DND-41 (cell line): ENCODE data around the gene MMP11.

Source experiments
- CTCF ChIP-seq: IDR thresholded peaks from 2 replicates; pipeline ENCODE4 v1.5.1; 2012; ENCODE audit warnings: borderline replicate concordance, low read length, moderate library complexity, mild to moderate bottlenecking; ENCODE audit not compliant: poor library complexity, severe bottlenecking; ENCODE audit errors: extremely low read depth
- EZH2 ChIP-seq: IDR thresholded peaks from 3 replicates; pipeline ENCODE4 v1.6.1; 2012; ENCODE audit warnings: borderline replicate concordance, low read depth, mild to moderate bottlenecking, moderate library complexity, low read length, inconsistent platforms; ENCODE audit not compliant: severe bottlenecking

GRCh38 chr22:23780146-23780748, 7.6 kb downstream of the MMP11 start:
- TF ChIP-seq CTCF (no peak), EZH2 (no peak)
